SU-DHL-6 (cell line): ENCODE results near the gene ZFP1.

Experiments
- H2AFZ ChIP-seq: fragments of 200-600 bp; sonication (generic); 2 replicates; pipeline ENCODE4 v1.6.1; 2014; ENCODE audit warnings: low read depth, mild to moderate bottlenecking, moderate library complexity, mixed read lengths, antibody characterized with exemption, low read length; ENCODE audit not compliant: severe bottlenecking
- H3F3A ChIP-seq: fragments of 200-600 bp; shearing (Covaris generic); 2 replicates; pipeline ENCODE4 v1.6.0; 2016; ENCODE audit warnings: antibody characterized with exemption, mild to moderate bottlenecking; ENCODE audit not compliant: insufficient read depth
- H3K27ac ChIP-seq: fragments of 200-600 bp; sonication (generic); 2 replicates; pipeline ENCODE4 v1.5.1; 2016; ENCODE audit warnings: low read depth, mild to moderate bottlenecking, low read length, moderate library complexity, mixed read lengths
- H3K27me3 ChIP-seq: fragments of 200-600 bp; sonication (generic), shearing (Covaris generic); 2 replicates; pipeline ENCODE4 v1.6.0; 2014; ENCODE audit warnings: mild to moderate bottlenecking, low read length
- H3K36me3 ChIP-seq: fragments of 200-600 bp; sonication (generic); 2 replicates; pipeline ENCODE4 v1.6.1; 2014; ENCODE audit warnings: mild to moderate bottlenecking, low read length, mixed read lengths
- H3K4me2 ChIP-seq: fragments of 300-600, 200-600 bp; shearing (Covaris generic), sonication (generic); 2 replicates; pipeline ENCODE4 v1.6.0; 2014; ENCODE audit warnings: low read length, low read depth, mild to moderate bottlenecking; ENCODE audit not compliant: poor library complexity, severe bottlenecking
- H3K4me3 ChIP-seq: fragments of 200-600 bp; sonication (generic); 2 replicates; pipeline ENCODE4 v1.5.1; 2014; ENCODE audit warnings: antibody characterized with exemption, low read length, mild to moderate bottlenecking, mixed read lengths; ENCODE audit not compliant: insufficient read depth, poor library complexity, severe bottlenecking
- H3K79me2 ChIP-seq: fragments of 200-600 bp; sonication (generic); 2 replicates; pipeline ENCODE4 v1.6.1; 2014; ENCODE audit warnings: mild to moderate bottlenecking, low read length, moderate library complexity; ENCODE audit not compliant: insufficient read depth
- H3K9ac ChIP-seq: fragments of 200-600 bp; sonication (generic); 2 replicates; pipeline ENCODE4 v1.7.0; 2014; ENCODE audit warnings: mild to moderate bottlenecking, low read length
- H3K9me2 ChIP-seq: fragments of 200-600 bp; sonication (generic); replicated peaks from 2 replicates; pipeline ENCODE4 v1.6.1; 2014; ENCODE audit warnings: low read length; ENCODE audit not compliant: insufficient read depth
- H3K9me3 ChIP-seq: fragments of 200-600 bp; sonication (generic); 2 replicates; pipeline ENCODE4 v1.6.1; 2014; ENCODE audit warnings: low read length, mixed read lengths; ENCODE audit not compliant: insufficient read depth
- H4K20me1 ChIP-seq: fragments of 200-600 bp; sonication (generic); 2 replicates; pipeline ENCODE4 v1.6.1; 2014; ENCODE audit warnings: low read depth, mild to moderate bottlenecking, antibody characterized with exemption, low read length, moderate library complexity, mixed read lengths
- CTCF ChIP-seq: fragments of 200-600 bp; sonication (generic); IDR thresholded peaks from one replicate; pipeline ENCODE4 v1.5.1; 2017; ENCODE audit warnings: antibody characterized with exemption, mild to moderate bottlenecking, low read length, moderate library complexity; ENCODE audit not compliant: insufficient read depth, poor library complexity, severe bottlenecking
- EZH2phosphoT487 ChIP-seq: fragments of 200-600 bp; sonication (generic), shearing (Covaris generic); conservative IDR thresholded peaks from 2 replicates; pipeline ENCODE4 v1.6.1; 2018; ENCODE audit warnings: mild to moderate bottlenecking, antibody characterized with exemption, low read length, moderate library complexity, mixed read lengths

Gene ZFP1

GRCh38 chr16:75110637-75111513 lies 37.4 kb upstream of the ZFP1 start:
- Histone ChIP-seq H3K4me3 (peak overlapping the region; percentile 36), H3K4me2 (peak overlapping the region; percentile 71), H3K36me3 (no peaks in the 10 kb centered on the region), H4K20me1 (no peaks in the 10 kb centered on the region), H2AFZ (peak overlapping the region; percentile 43), H3F3A (peaks cover 31% of the 10 kb centered on the region), H3K79me2 (no peaks in the 10 kb centered on the region), H3K27ac (peak overlapping the region; percentile 96), H3K9me3 (no peaks in the 10 kb centered on the region), H3K9me2 (no peaks in the 10 kb centered on the region), H3K27me3 (no peaks in the 10 kb centered on the region), H3K9ac (peak overlapping the region; percentile 66)
- TF ChIP-seq CTCF (peak; percentile 82), EZH2phosphoT487 (no peak)

DNA sequence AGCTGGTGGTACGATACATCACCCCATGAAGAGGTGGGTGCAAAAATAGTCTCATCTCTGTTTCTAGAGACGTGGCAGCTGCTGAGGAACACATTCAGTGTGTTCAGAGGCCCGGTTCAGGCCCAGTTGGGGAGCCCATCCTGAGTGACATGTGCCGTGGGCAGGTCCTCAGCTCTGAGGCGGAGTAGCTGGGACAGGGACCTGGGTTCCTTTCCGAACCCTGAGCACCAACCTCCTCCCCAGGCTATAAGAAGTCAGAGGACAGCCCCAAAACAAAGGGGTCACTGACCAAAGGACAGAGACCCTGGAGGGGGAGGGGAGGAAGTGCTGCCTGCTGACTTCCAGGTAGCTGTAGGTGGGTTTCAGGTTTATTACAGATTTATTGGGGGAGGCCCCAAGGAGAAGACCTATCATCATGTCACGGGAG lies 36.8 kb upstream of the ZFP1 start:
- Histone ChIP-seq H3K9me2 (no peaks in the 10 kb centered on the region), H3K9ac (peak overlapping the region; percentile 66; the same call in 1 of the 2 replicates), H3K27me3 (no peaks in the 10 kb centered on the region), H3K9me3 (no peaks in the 10 kb centered on the region), H3F3A (peaks cover 31% of the 10 kb centered on the region), H3K4me2 (no peak overlapping the region), H3K36me3 (no peaks in the 10 kb centered on the region), H4K20me1 (no peaks in the 10 kb centered on the region), H2AFZ (no peak overlapping the region), H3K27ac (no peak overlapping the region), H3K79me2 (no peaks in the 10 kb centered on the region), H3K4me3 (no peak overlapping the region)
- TF ChIP-seq CTCF, result no peak
- no peak for TF ChIP-seq EZH2phosphoT487

GRCh38 chr16:75111961-75112733 lies 36.2 kb upstream of the ZFP1 start:
- H3K9me3 ChIP-seq, result no peaks in the 10 kb centered on the region
- H3K4me3 ChIP-seq, result no peak overlapping the region
- no peaks in the 10 kb centered on the region for H3K79me2 ChIP-seq
- H3K36me3 ChIP-seq, result no peaks in the 10 kb centered on the region
- no peak overlapping the region for H3K4me2 ChIP-seq
- TF ChIP-seq CTCF (no peak), EZH2phosphoT487 (no peak)
- no peaks in the 10 kb centered on the region for H3K27me3 ChIP-seq
- peaks cover 31% of the 10 kb centered on the region for H3F3A ChIP-seq
- no peaks in the 10 kb centered on the region for H3K9me2 ChIP-seq
- H4K20me1 ChIP-seq, result no peaks in the 10 kb centered on the region
- H3K9ac ChIP-seq, result no peak overlapping the region
- no peak overlapping the region for H2AFZ ChIP-seq
- H3K27ac ChIP-seq, result no peak overlapping the region
